Psoas muscle (tissue), 8 donors: ENCODE measurements around the gene CRADD. TPM values are rescaled to one million over a fixed set of nuclear protein-coding genes. Genes with fewer than 3 reads are reported as not detected.
"Not testable (repeated sequence)": the region's sequence is repeated elsewhere in the genome, so short reads cannot be mapped to it uniquely, and the experiment has no call there.

Source experiments
- ATAC-seq, 4 donors: fragments of 200-7000 bp; cut with Tn5 transposase; one replicate each; pipeline ENCODE4 v1.9.1; 2020; ENCODE audit warnings: moderate library complexity in 3 of 4, mild to moderate bottlenecking in 2 of 4
- DNase-seq, 2 donors: peaks; one replicate each; pipeline ENCODE4 v3.0.0-alpha.2; 2020
- H3K27ac ChIP-seq: fragments of 200-600 bp; one replicate; pipeline ENCODE4 v1.8.0; 2022
- H3K27me3 ChIP-seq, 3 donors: fragments of 200-600 bp in 1 of 3; one replicate each; pipeline versions ENCODE4 v1.6.1 to v1.8.0; 2013 to 2022; ENCODE audit warnings: low read length in 2 of 3, mild to moderate bottlenecking in 2 of 3, moderate library complexity in 1 of 3; ENCODE audit not compliant: insufficient read depth in 3 of 3
- H3K36me3 ChIP-seq, 2 donors: fragments of 200-600 bp in 1 of 2; one replicate each; pipeline versions ENCODE4 v1.6.1 to v1.8.0; 2013 to 2022; ENCODE audit warnings: low read depth in 1 of 2, mild to moderate bottlenecking in 1 of 2, moderate library complexity in 1 of 2; ENCODE audit not compliant: insufficient read depth in 1 of 2
- H3K4me1 ChIP-seq: fragments of 200-600 bp; one replicate; pipeline ENCODE4 v1.8.0; 2022
- H3K4me3 ChIP-seq: fragments of 200-600 bp; one replicate; pipeline ENCODE4 v1.8.0; 2022; ENCODE audit warnings: mild to moderate bottlenecking
- H3K9me3 ChIP-seq: fragments of 200-600 bp; one replicate; pipeline ENCODE4 v1.8.0; 2022
- WGBS, 3 donors: extraction: QIAGEN DNeasy Blood & Tissue Kit; methylation state at CpG; one replicate each; pipeline versions ENCODE4 v1.1.6 to v1.1.7; 2013; 5-methylcytosine and 5-hydroxymethylcytosine counted together
- intact Hi-C, 2 donors: fragments of 100-400 bp; cut with DNase I; formaldehyde crosslinking; loops; one replicate each; pipeline versions ENCODE4 v1.11.0 to v1.14.2; 2022
- polyA plus RNA-seq, 3 donors: library from polyadenylated mRNA; stranded (reverse); fragments of 200-250 nt; gene quantifications; one replicate each; pipeline ENCODE4 v1.2.3, GENCODE V29; 2013
- total RNA-seq, 4 donors: library from RNA; stranded (reverse); fragmentation: NEBNext Ultra II Directional in 2 of 4; extraction: Animal tissue kit (Norgen Biotek cat#: 25700) in 2 of 4; gene quantifications; one replicate each; pipeline versions ENCODE4 v1.2.1 to v1.2.4, GENCODE V29; 2021 to 2023
- TF ChIP-seq, protein P1 (sequence below): fragments of 200-600 bp; IDR thresholded peaks from one replicate; pipeline ENCODE4 v1.8.0; 2022; ENCODE audit warnings: antibody characterized with exemption
- donor health status: healthy with polysubstance abuse.
- donor health status: DM: no; HTN: no; CAD: no; lungs with moderate emphysema.
- donor health status: Bipolar disorder and iron deficiency.
- donor health status: healthy.
- donor health status: DM: yes; HTN: yes; CAD: no.
- donor health status: DM: no; HTN: no; CAD: no.
- donor health status: DM: no; HTN: no; CAD: no.
- donor health status: DM: yes; HTN: yes; CAD: no.

Gene CRADD
- total and polyA plus RNA-seq, 7 donors = 11.0 to 21.1 (median 12.7) TPM

DNA sequence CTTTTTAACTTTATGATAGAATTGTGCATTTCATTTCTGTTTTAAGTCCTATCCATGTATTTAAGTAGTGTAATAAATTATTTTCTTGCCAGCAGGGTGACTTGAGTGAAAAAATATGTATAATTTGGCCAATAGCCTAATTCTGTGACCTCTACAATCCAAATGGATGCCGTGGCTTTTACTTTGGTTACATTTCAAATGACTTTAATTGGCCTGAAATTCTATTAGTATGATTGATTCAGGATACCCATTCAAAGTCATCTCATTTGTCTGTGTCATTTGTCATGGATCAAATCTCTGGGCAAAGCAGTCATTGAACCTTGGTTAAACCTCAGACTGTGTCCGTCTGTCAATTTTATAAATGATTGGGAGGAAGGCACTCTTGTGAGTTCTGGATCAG lies 29.6 kb downstream of the CRADD start:
- no peak overlapping the region for H3K4me3 ChIP-seq
- peaks cover 19% of the 10 kb centered on the region for H3K4me1 ChIP-seq
- no peaks in the 10 kb centered on the region for H3K27me3 ChIP-seq
- peaks cover 15% of the 10 kb centered on the region for H3K9me3 ChIP-seq
- intact Hi-C loops = no loop called here
- no peak for ATAC-seq
- TF ChIP-seq, protein P1, sequence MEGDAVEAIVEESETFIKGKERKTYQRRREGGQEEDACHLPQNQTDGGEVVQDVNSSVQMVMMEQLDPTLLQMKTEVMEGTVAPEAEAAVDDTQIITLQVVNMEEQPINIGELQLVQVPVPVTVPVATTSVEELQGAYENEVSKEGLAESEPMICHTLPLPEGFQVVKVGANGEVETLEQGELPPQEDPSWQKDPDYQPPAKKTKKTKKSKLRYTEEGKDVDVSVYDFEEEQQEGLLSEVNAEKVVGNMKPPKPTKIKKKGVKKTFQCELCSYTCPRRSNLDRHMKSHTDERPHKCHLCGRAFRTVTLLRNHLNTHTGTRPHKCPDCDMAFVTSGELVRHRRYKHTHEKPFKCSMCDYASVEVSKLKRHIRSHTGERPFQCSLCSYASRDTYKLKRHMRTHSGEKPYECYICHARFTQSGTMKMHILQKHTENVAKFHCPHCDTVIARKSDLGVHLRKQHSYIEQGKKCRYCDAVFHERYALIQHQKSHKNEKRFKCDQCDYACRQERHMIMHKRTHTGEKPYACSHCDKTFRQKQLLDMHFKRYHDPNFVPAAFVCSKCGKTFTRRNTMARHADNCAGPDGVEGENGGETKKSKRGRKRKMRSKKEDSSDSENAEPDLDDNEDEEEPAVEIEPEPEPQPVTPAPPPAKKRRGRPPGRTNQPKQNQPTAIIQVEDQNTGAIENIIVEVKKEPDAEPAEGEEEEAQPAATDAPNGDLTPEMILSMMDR = no peak
- no peak for DNase-seq
- H3K27ac ChIP-seq = no peak overlapping the region
- H3K36me3 ChIP-seq = no peaks in the 10 kb centered on the region
- 78 to 92% (median 81%) methylated on average over 2 of the region's 2 CpGs for WGBS, 3 donors

DNA sequence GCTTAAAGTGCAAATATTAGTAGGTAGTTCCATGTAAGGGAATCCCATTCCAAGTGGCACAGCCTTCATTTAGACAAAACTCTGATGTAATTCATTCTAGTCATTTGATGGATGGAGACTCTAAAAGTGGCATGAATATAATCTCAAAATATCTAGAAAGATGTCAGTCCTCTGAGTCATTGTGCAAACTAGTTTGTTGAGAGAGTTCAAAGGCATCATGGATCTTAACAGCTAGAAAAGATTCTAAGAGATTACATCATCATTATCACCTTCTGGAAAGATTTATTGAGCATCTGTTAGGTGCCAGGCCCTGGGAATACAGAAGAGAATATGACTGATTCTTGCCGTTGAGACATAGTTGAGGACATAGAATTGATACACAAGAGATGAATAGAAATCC lies 30.7 kb downstream of the CRADD start:
- intact Hi-C loops = no loop called here
- ATAC-seq (peak; percentile 75 to 92 (median 80)), DNase-seq (no peak)
- Histone ChIP-seq H3K4me3 (no peak overlapping the region), H3K4me1 (peaks cover 21% of the 10 kb centered on the region), H3K27ac (no peak overlapping the region), H3K27me3 (no peaks in the 10 kb centered on the region), H3K36me3 (no peaks in the 10 kb centered on the region), H3K9me3 (peaks cover 15% of the 10 kb centered on the region)
- WGBS, 3 donors = 41 to 66% (median 65%) methylated on average over 1 of the region's 1 CpG
- TF ChIP-seq, protein P1 = no peak

DNA sequence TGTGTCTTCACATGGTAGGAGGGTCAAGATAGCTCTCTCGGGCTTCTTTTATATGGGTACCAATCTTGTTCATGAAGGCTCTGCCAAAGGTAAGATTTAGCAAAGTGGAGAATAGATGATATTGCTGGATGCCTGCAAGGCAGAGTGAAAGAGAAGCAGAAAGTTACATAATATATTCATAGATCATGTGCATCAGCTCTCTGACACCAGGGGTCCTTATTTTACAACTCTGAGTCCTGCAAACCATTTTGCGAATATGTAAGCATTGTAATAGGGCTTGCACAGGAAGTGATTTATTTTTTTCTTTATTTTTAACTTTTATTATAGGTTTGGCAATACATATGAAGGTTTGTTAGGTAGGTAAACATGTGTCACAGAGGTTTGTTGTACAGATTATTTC lies 31.8 kb downstream of the CRADD start:
- Histone ChIP-seq H3K36me3 (no peaks in the 10 kb centered on the region), H3K4me1 (peaks cover 31% of the 10 kb centered on the region), H3K9me3 (peaks cover 15% of the 10 kb centered on the region), H3K27me3 (no peaks in the 10 kb centered on the region), H3K27ac (no peak overlapping the region), H3K4me3 (no peak overlapping the region)
- TF ChIP-seq, protein P1 = no peak
- intact Hi-C loops = no loop called here
- 97 to 98% (median 98%) methylated on average over 2 of the region's 2 CpGs for WGBS, 3 donors
- DNase-seq (no peak), ATAC-seq (no peak)

DNA sequence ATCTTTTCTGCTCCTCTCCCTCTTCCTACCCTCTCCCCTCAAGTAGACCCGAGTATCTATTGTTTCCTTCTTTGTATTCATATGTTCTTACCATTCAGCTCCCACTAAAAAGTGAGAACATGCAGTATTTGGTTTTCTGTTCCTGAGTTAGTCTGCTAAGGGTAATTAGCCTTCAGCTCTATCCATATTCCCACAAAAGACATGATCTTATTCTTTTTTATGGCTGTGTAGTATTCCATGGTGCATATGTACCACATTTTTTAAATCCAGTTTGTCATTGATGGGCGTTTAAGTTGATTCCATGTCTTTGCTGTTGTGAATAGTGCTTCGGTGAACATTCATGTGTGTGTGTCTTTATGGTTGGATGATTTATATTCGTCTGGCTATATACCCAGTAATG lies 32.2 kb downstream of the CRADD start:
- 95 to 98% (median 96%) methylated on average over 4 of the region's 4 CpGs for WGBS, 3 donors

DNA sequence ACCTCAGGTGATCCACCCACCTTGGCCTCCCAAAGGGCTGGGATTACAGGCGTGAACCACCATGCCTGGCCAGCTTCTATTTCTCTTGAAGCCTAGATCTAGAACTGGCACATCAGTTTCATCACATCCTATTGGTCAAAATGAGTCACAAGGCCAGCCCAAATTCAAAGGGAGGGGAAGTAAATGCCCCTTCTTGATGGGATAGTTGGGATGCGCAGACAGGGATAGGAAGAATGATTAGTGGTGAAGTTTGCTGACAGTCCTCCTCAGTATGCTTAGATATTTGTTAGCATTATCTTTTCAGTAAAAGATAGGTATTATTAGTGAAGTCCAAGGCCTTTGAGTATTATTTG lies 33.4 kb downstream of the CRADD start:
- TF ChIP-seq, protein P1 = no peak
- intact Hi-C loops = no loop called here
- no peaks in the 10 kb centered on the region for H3K36me3 ChIP-seq
- H3K27me3 ChIP-seq = no peaks in the 10 kb centered on the region
- ATAC-seq = no peak
- peaks cover 32% of the 10 kb centered on the region for H3K4me1 ChIP-seq
- no peak overlapping the region for H3K27ac ChIP-seq
- H3K9me3 ChIP-seq = peaks cover 15% of the 10 kb centered on the region
- no peak overlapping the region for H3K4me3 ChIP-seq
- no peak for DNase-seq
- WGBS, 3 donors = 97 to 100% (median 98%) methylated on average over 2 of the region's 2 CpGs

More for the DNA sequence above, 32.2 kb downstream of the CRADD start:
- Histone ChIP-seq H3K9me3 (peaks cover 15% of the 10 kb centered on the region), H3K27ac (no peak overlapping the region), H3K4me1 (peaks cover 31% of the 10 kb centered on the region), H3K27me3 (no peaks in the 10 kb centered on the region), H3K4me3 (no peak overlapping the region), H3K36me3 (no peaks in the 10 kb centered on the region)
- intact Hi-C loops = no loop called here
- ATAC-seq (no peak), DNase-seq (no peak)
- TF ChIP-seq, protein P1 = no peak

DNA sequence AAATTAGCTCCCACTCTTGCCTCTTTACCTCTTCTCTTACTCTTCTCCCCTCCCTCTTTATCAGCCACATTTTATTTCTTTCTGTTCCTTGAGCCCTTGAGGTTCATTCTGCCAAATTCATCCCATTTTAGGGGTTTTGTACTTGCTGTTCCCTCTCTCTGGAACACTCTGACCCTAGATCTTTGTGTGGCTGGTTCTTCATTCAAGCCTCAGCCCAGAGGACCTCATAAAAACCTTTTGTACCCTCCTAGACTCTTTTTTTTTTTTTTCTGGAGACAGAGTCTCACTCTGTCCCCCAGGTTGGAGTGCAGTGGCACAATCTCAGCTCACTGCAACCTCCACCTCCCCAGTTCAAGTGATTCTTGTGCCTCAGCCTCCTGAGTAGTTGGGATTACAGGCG lies 34.3 kb downstream of the CRADD start:
- peaks cover 32% of the 10 kb centered on the region for H3K4me1 ChIP-seq
- H3K27me3 ChIP-seq, ATAC-seq, DNase-seq, H3K4me3 ChIP-seq, H3K27ac ChIP-seq, H3K36me3 ChIP-seq, intact Hi-C loops: not testable (repeated sequence)
- WGBS, 3 donors = 95 to 100% (median 98%) methylated on average over 1 of the region's 1 CpG
- peaks cover 15% of the 10 kb centered on the region for H3K9me3 ChIP-seq
